NB4 (cell line): Measurements from ENCODE around the gene CLINT1.

ENCODE experiments used
- CTCF ChIP-seq: IDR thresholded peaks from one replicate; pipeline ENCODE4 v1.5.1; 2012; ENCODE audit warnings: low read depth, low read length
- MAX ChIP-seq: IDR thresholded peaks from 2 replicates; pipeline ENCODE4 v1.6.1; 2011; ENCODE audit warnings: low read depth, low read length
- MYC ChIP-seq: IDR thresholded peaks from 2 replicates; pipeline ENCODE4 v1.6.1; 2011; ENCODE audit warnings: low read depth, low read length
- POLR2A ChIP-seq: IDR thresholded peaks from 2 replicates; pipeline ENCODE4 v1.6.1; 2011; ENCODE audit warnings: mild to moderate bottlenecking; ENCODE audit not compliant: insufficient read length; ENCODE audit errors: extremely low read depth

- TF ChIP-seq CTCF: no peak
- TF ChIP-seq POLR2A: no peak
- no peak for TF ChIP-seq MAX
- no peak for TF ChIP-seq MYC
Observed at GRCh38 chr5:157748760-157749461, 110.0 kb downstream of the CLINT1 start.
